Ovary (tissue), 3 donors: ENCODE measurements around the gene KDM4C.

Experiments
- CTCF ChIP-seq, 3 donors: fragments of 450-650 bp in 2 of 3; fragments of 200-600 bp in 1 of 3; IDR thresholded peaks; one replicate each; pipeline versions ENCODE4 v1.5.1 to v1.8.0; 2016 to 2022; ENCODE audit warnings: antibody characterized with exemption in 3 of 3, mild to moderate bottlenecking in 1 of 3
- EP300 ChIP-seq: sonication (generic); formaldehyde crosslinking; IDR thresholded peaks from one replicate; pipeline ENCODE4 v1.6.1; 2017; ENCODE audit warnings: antibody characterized with exemption
- POLR2A ChIP-seq: fragments of 450-650 bp; IDR thresholded peaks from one replicate; pipeline ENCODE4 v1.6.1; 2017; ENCODE audit warnings: antibody characterized with exemption, mild to moderate bottlenecking, moderate library complexity
- donor health status: DM: no; HTN: no; CAD: no.

GRCh38 chr9:6996061-6996854, 238.5 kb downstream of the KDM4C start:
- TF ChIP-seq EP300 (no peak), CTCF (IDR thresholded peaks at IDR 0.05) (no peak), POLR2A (no peak)
